Measurements from ENCODE around the gene ROCK1.

ROCK1 gene

GRCh38 chr18:21100678-21101077, 10.9 kb downstream of the ROCK1 start:
- DNase-seq (ENCODE audit: insufficient read length): no peak
- no peak for TF ChIP-seq POLR2AphosphoS5 (IDR thresholded peaks at IDR 0.05; ENCODE audit: low read depth, low read length)
- no peak for TF ChIP-seq POLR2A (IDR thresholded peaks at IDR 0.05; ENCODE audit: low read depth, low read length)
- TF ChIP-seq TAF1 (IDR thresholded peaks at IDR 0.05; ENCODE audit: borderline replicate concordance, low read depth, low read length): no peak
- peak; percentile 24 for FAIRE-seq

GRCh38 chr18:21100146-21100545, 11.5 kb downstream of the ROCK1 start:
- FAIRE-seq: no peak
- TF ChIP-seq POLR2A (IDR thresholded peaks at IDR 0.05; ENCODE audit: low read depth, low read length) (no peak), POLR2AphosphoS5 (IDR thresholded peaks at IDR 0.05; ENCODE audit: low read depth, low read length) (no peak), TAF1 (IDR thresholded peaks at IDR 0.05; ENCODE audit: borderline replicate concordance, low read depth, low read length) (no peak)
- DNase-seq (ENCODE audit: insufficient read length): no peak

- FAIRE-seq: peak; percentile 30
- no peak for DNase-seq (ENCODE audit: insufficient read length)
- TF ChIP-seq TAF1 (IDR thresholded peaks at IDR 0.05; ENCODE audit: borderline replicate concordance, low read depth, low read length) (no peak), POLR2AphosphoS5 (IDR thresholded peaks at IDR 0.05; ENCODE audit: low read depth, low read length) (no peak), POLR2A (IDR thresholded peaks at IDR 0.05; ENCODE audit: low read depth, low read length) (no peak)
Measured at GRCh38 chr18:21099442-21099841, 12.2 kb downstream of the ROCK1 start.

- no peak for TF ChIP-seq POLR2AphosphoS5 (IDR thresholded peaks at IDR 0.05; ENCODE audit: low read depth, low read length)
- TF ChIP-seq POLR2A (IDR thresholded peaks at IDR 0.05; ENCODE audit: low read depth, low read length): no peak
- TF ChIP-seq TAF1 (IDR thresholded peaks at IDR 0.05; ENCODE audit: borderline replicate concordance, low read depth, low read length): no peak
- DNase-seq (ENCODE audit: insufficient read length): no peak
- no peak for FAIRE-seq
Measured at GRCh38 chr18:21096760-21097159, 14.9 kb downstream of the ROCK1 start.

GRCh38 chr18:21093133-21093532, 18.5 kb downstream of the ROCK1 start:
- no peak for TF ChIP-seq POLR2AphosphoS5 (IDR thresholded peaks at IDR 0.05; ENCODE audit: low read depth, low read length)
- no peak for TF ChIP-seq POLR2A (IDR thresholded peaks at IDR 0.05; ENCODE audit: low read depth, low read length)
- no peak for TF ChIP-seq TAF1 (IDR thresholded peaks at IDR 0.05; ENCODE audit: borderline replicate concordance, low read depth, low read length)
- DNase-seq (ENCODE audit: insufficient read length) (no peak), FAIRE-seq (no peak)

- FAIRE-seq: no peak
- TF ChIP-seq POLR2AphosphoS5 (IDR thresholded peaks at IDR 0.05; ENCODE audit: low read depth, low read length) (no peak), POLR2A (IDR thresholded peaks at IDR 0.05; ENCODE audit: low read depth, low read length) (no peak), TAF1 (IDR thresholded peaks at IDR 0.05; ENCODE audit: borderline replicate concordance, low read depth, low read length) (no peak)
- no peak for DNase-seq (ENCODE audit: insufficient read length)
Measured at GRCh38 chr18:21090680-21091079, 20.9 kb downstream of the ROCK1 start.

- no peak for DNase-seq (ENCODE audit: insufficient read length)
Measured at GRCh38 chr18:21085579-21086166, 25.9 kb downstream of the ROCK1 start.

GRCh38 chr18:21084511-21085078, 27.0 kb downstream of the ROCK1 start:
- FAIRE-seq: peak; percentile 67

More at GRCh38 chr18:21085579-21086166, 25.9 kb downstream of the ROCK1 start:
- no peak for FAIRE-seq
- TF ChIP-seq POLR2A (IDR thresholded peaks at IDR 0.05; ENCODE audit: low read depth, low read length) (no peak), POLR2AphosphoS5 (IDR thresholded peaks at IDR 0.05; ENCODE audit: low read depth, low read length) (no peak), TAF1 (IDR thresholded peaks at IDR 0.05; ENCODE audit: borderline replicate concordance, low read depth, low read length) (no peak)

GRCh38 chr18:21083017-21083416, 28.6 kb downstream of the ROCK1 start:
- DNase-seq (ENCODE audit: insufficient read length) (no peak), FAIRE-seq (no peak)
- TF ChIP-seq POLR2AphosphoS5 (IDR thresholded peaks at IDR 0.05; ENCODE audit: low read depth, low read length) (no peak), POLR2A (IDR thresholded peaks at IDR 0.05; ENCODE audit: low read depth, low read length) (no peak), TAF1 (IDR thresholded peaks at IDR 0.05; ENCODE audit: borderline replicate concordance, low read depth, low read length) (no peak)

More at GRCh38 chr18:21084511-21085078, 27.0 kb downstream of the ROCK1 start:
- TF ChIP-seq POLR2A (IDR thresholded peaks at IDR 0.05; ENCODE audit: low read depth, low read length) (no peak), POLR2AphosphoS5 (IDR thresholded peaks at IDR 0.05; ENCODE audit: low read depth, low read length) (no peak), TAF1 (IDR thresholded peaks at IDR 0.05; ENCODE audit: borderline replicate concordance, low read depth, low read length) (no peak)
- no peak for DNase-seq (ENCODE audit: insufficient read length)

- FAIRE-seq (no peak), DNase-seq (ENCODE audit: insufficient read length) (no peak)
- TF ChIP-seq POLR2AphosphoS5 (IDR thresholded peaks at IDR 0.05; ENCODE audit: low read depth, low read length): no peak
- no peak for TF ChIP-seq POLR2A (IDR thresholded peaks at IDR 0.05; ENCODE audit: low read depth, low read length)
- no peak for TF ChIP-seq TAF1 (IDR thresholded peaks at IDR 0.05; ENCODE audit: borderline replicate concordance, low read depth, low read length)
Measured at GRCh38 chr18:21081426-21081825, 30.2 kb downstream of the ROCK1 start.

- no peak for TF ChIP-seq POLR2A (IDR thresholded peaks at IDR 0.05; ENCODE audit: low read depth, low read length)
- no peak for TF ChIP-seq POLR2AphosphoS5 (IDR thresholded peaks at IDR 0.05; ENCODE audit: low read depth, low read length)
- no peak for DNase-seq (ENCODE audit: insufficient read length)
- no peak for FAIRE-seq
Measured at GRCh38 chr18:21080576-21080975, 31.0 kb downstream of the ROCK1 start.
